ENCODE results near the gene CFAP61. TPM values are rescaled to one million over a fixed set of nuclear protein-coding genes. Genes with fewer than 3 reads are reported as not detected.

The CFAP61 gene
- total RNA-seq, 2 experiments from 2014 or later, result not detected

DNA sequence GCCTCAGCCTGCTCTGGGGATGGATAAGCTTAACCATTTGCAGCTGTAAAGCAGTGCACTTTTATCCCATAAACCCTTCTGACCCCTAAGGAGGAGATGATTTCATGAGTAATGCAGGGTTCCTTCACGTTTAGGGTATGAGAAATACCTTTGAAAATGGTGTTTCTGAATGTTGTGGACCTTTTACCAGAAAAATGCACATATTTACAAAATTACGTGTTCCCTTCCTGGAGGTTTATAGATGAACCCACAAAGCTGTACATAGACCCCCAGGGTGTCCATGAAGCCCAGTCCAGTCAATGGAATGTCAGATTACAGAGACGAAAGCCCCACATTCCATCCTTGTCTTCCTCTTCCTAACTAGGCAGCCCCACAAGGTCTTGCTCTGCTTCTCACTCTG lies 237.0 kb downstream of the CFAP61 start:
- peaks cover 4% of the 10 kb centered on the region for H3K9me3 Mint-ChIP-seq
- H3K27ac Mint-ChIP-seq, result no peak overlapping the region
- peaks cover 4% of the 10 kb centered on the region for H3K4me1 Mint-ChIP-seq
- H3K27me3 Mint-ChIP-seq, result peaks cover 14% of the 10 kb centered on the region
- no peak overlapping the region for H3K4me3 Mint-ChIP-seq
- DNase-seq, result no peak
- no peaks in the 10 kb centered on the region for H3K36me3 Mint-ChIP-seq

- H3K27me3 Mint-ChIP-seq, result peaks cover 5% of the 10 kb centered on the region
- H3K36me3 Mint-ChIP-seq, result no peaks in the 10 kb centered on the region
- no peak for DNase-seq
- no peak overlapping the region for H3K4me3 Mint-ChIP-seq
- H3K27ac Mint-ChIP-seq, result no peak overlapping the region
- no peaks in the 10 kb centered on the region for H3K4me1 Mint-ChIP-seq
- H3K9me3 Mint-ChIP-seq, result no peaks in the 10 kb centered on the region
Measured at GRCh38 chr20:20292472-20292871, 240.1 kb downstream of the CFAP61 start.

- Mint-ChIP-seq H3K9me3 (no peaks in the 10 kb centered on the region), H3K27me3 (peaks cover 7% of the 10 kb centered on the region), H3K27ac (no peak overlapping the region), H3K36me3 (no peaks in the 10 kb centered on the region), H3K4me3 (no peak overlapping the region), H3K4me1 (no peaks in the 10 kb centered on the region)
- DNase-seq, result no peak
Measured at GRCh38 chr20:20293141-20293540, 240.8 kb downstream of the CFAP61 start.

GRCh38 chr20:20293691-20294385 lies 241.5 kb downstream of the CFAP61 start:
- no peak for DNase-seq
- Mint-ChIP-seq H3K27me3 (peaks cover 7% of the 10 kb centered on the region), H3K27ac (no peak overlapping the region), H3K9me3 (no peaks in the 10 kb centered on the region), H3K36me3 (no peaks in the 10 kb centered on the region), H3K4me3 (no peak overlapping the region), H3K4me1 (no peaks in the 10 kb centered on the region)

- Mint-ChIP-seq H3K36me3 (no peaks in the 10 kb centered on the region), H3K4me1 (no peaks in the 10 kb centered on the region), H3K4me3 (no peak overlapping the region), H3K9me3 (no peaks in the 10 kb centered on the region), H3K27me3 (peaks cover 7% of the 10 kb centered on the region), H3K27ac (no peak overlapping the region)
- DNase-seq, result no peak
Measured at GRCh38 chr20:20295621-20296498, 243.5 kb downstream of the CFAP61 start.

GRCh38 chr20:20297181-20297580 lies 244.8 kb downstream of the CFAP61 start:
- H3K27ac Mint-ChIP-seq, result no peak overlapping the region
- H3K4me3 Mint-ChIP-seq, result no peak overlapping the region
- no peak for DNase-seq
- no peaks in the 10 kb centered on the region for H3K4me1 Mint-ChIP-seq
- H3K36me3 Mint-ChIP-seq, result no peaks in the 10 kb centered on the region
- peaks cover 7% of the 10 kb centered on the region for H3K27me3 Mint-ChIP-seq
- H3K9me3 Mint-ChIP-seq, result no peaks in the 10 kb centered on the region

DNA sequence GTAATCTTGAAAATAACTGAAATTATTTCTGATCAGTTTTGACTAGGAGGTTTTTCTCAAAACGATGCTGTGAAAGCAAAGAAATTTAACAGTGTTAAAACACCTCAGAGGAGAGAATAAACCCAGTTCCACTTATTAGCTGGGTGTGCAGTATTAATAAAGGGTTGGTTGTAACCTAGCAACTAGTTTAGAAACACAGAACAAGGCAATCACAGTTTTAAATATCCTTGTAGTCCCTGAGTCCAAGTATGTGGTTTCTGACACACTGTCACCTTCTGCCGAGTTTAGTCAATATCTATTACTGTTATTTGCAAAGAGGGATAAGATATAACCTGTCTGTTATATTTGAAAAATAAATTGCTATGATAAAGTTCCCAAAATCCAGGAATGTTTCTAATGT lies 245.4 kb downstream of the CFAP61 start:
- no peaks in the 10 kb centered on the region for H3K9me3 Mint-ChIP-seq
- H3K27ac Mint-ChIP-seq, result no peak overlapping the region
- DNase-seq, result no peak
- H3K4me3 Mint-ChIP-seq, result no peak overlapping the region
- H3K4me1 Mint-ChIP-seq, result no peaks in the 10 kb centered on the region
- H3K36me3 Mint-ChIP-seq, result no peaks in the 10 kb centered on the region
- H3K27me3 Mint-ChIP-seq, result peaks cover 7% of the 10 kb centered on the region

DNA sequence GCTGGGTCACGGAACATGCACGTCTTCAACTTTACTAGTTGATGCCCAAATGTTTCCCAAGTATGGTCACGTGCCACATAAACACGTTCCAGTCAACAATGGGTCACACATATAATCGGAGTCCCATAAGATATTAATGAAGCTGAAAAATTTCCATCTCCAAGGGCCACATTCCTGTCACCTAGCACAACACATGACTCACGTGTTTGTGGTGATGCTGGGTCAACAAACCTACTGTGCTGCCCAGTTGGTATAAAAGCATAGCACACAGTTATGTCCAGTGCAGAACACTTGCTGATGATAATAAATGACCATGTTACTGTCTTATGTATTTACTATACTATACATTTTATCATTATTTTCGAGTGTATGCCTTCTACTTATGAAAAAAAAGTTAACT lies 247.6 kb downstream of the CFAP61 start:
- H3K4me1 Mint-ChIP-seq, result no peaks in the 10 kb centered on the region
- H3K27me3 Mint-ChIP-seq, result peaks cover 7% of the 10 kb centered on the region
- H3K27ac Mint-ChIP-seq, result no peak overlapping the region
- no peak overlapping the region for H3K4me3 Mint-ChIP-seq
- no peak for DNase-seq
- no peaks in the 10 kb centered on the region for H3K36me3 Mint-ChIP-seq
- no peaks in the 10 kb centered on the region for H3K9me3 Mint-ChIP-seq

DNA sequence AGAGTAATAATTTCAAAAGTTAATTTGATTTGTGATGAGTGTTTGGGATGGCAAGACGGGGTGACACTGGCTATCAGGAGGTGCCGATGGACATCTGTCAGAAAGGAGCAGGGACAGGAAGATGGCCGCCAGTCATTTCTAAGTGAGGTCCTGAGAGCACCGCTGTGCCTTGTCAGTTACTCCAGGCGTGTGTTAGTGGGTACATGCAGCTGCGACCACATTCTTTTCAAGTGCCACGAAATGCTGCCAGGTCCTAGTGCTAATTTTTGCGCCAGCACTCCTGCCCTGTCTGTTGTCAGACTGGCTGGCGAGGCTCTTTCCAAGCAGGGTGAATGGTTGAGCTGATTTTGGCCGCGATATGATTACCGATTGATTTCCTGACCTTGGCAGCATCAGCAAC lies 251.0 kb downstream of the CFAP61 start:
- Mint-ChIP-seq H3K4me1 (no peaks in the 10 kb centered on the region), H3K27ac (no peak overlapping the region), H3K4me3 (no peak overlapping the region), H3K9me3 (no peaks in the 10 kb centered on the region), H3K36me3 (no peaks in the 10 kb centered on the region), H3K27me3 (no peaks in the 10 kb centered on the region)
- no peak for DNase-seq

DNA sequence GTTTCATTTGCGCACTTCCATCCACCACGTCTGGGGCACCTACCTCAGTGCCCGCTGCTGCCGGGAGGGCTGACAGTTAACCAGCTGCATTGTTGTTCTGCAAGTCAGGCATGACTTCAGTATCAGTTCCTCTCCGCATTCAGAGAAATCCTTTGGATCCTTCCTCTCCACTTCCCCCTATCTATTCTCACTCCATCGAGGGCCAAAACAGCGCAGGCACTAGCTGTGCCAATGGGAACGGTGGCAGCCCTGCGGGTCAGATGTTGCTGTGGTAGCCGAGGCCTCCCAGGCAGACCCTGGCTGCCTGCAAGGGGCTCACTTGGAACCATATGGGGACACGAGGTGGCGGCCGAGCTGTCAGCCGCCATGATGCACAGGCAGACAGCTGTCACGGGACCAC lies 251.4 kb downstream of the CFAP61 start:
- no peaks in the 10 kb centered on the region for H3K36me3 Mint-ChIP-seq
- no peaks in the 10 kb centered on the region for H3K9me3 Mint-ChIP-seq
- no peak overlapping the region for H3K27ac Mint-ChIP-seq
- H3K27me3 Mint-ChIP-seq, result no peaks in the 10 kb centered on the region
- H3K4me3 Mint-ChIP-seq, result no peak overlapping the region
- H3K4me1 Mint-ChIP-seq, result no peaks in the 10 kb centered on the region
- no peak for DNase-seq

DNA sequence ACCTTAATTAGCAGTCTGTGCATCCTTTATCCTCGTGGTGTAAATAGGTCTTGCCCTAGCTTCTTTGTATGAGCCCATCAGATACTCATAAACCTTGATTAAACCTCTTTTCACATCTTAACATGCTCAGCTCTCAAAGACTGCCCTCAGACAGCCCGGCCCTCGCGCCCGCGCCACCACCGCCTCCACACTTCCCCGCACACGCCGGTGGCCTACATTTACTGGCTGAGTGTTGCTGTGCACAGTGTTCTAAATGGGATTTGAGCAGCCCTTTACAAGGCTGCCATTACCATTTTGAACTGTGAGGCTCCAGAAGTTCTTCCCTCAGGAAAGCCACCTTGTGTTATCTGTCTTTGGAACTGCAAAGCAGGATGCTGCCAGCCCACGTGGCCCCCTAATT lies 252.6 kb downstream of the CFAP61 start:
- H3K4me1 Mint-ChIP-seq, result no peaks in the 10 kb centered on the region
- no peaks in the 10 kb centered on the region for H3K9me3 Mint-ChIP-seq
- H3K36me3 Mint-ChIP-seq, result no peaks in the 10 kb centered on the region
- H3K4me3 Mint-ChIP-seq, result no peak overlapping the region
- H3K27me3 Mint-ChIP-seq, result no peaks in the 10 kb centered on the region
- DNase-seq, result no peak
- H3K27ac Mint-ChIP-seq, result no peak overlapping the region

- H3K4me1 Mint-ChIP-seq, result no peaks in the 10 kb centered on the region
- H3K27me3 Mint-ChIP-seq, result peaks cover 4% of the 10 kb centered on the region
- no peak overlapping the region for H3K4me3 Mint-ChIP-seq
- no peaks in the 10 kb centered on the region for H3K36me3 Mint-ChIP-seq
- no peaks in the 10 kb centered on the region for H3K9me3 Mint-ChIP-seq
- DNase-seq, result no peak
- H3K27ac Mint-ChIP-seq, result no peak overlapping the region
Measured at GRCh38 chr20:20312562-20312961, 260.2 kb downstream of the CFAP61 start.

GRCh38 chr20:20317195-20317594 lies 264.9 kb downstream of the CFAP61 start:
- H3K36me3 Mint-ChIP-seq, result no peaks in the 10 kb centered on the region
- no peaks in the 10 kb centered on the region for H3K4me1 Mint-ChIP-seq
- no peak overlapping the region for H3K27ac Mint-ChIP-seq
- peaks cover 2% of the 10 kb centered on the region for H3K9me3 Mint-ChIP-seq
- no peak for DNase-seq
- H3K27me3 Mint-ChIP-seq, result no peaks in the 10 kb centered on the region
- H3K4me3 Mint-ChIP-seq, result no peak overlapping the region

DNA sequence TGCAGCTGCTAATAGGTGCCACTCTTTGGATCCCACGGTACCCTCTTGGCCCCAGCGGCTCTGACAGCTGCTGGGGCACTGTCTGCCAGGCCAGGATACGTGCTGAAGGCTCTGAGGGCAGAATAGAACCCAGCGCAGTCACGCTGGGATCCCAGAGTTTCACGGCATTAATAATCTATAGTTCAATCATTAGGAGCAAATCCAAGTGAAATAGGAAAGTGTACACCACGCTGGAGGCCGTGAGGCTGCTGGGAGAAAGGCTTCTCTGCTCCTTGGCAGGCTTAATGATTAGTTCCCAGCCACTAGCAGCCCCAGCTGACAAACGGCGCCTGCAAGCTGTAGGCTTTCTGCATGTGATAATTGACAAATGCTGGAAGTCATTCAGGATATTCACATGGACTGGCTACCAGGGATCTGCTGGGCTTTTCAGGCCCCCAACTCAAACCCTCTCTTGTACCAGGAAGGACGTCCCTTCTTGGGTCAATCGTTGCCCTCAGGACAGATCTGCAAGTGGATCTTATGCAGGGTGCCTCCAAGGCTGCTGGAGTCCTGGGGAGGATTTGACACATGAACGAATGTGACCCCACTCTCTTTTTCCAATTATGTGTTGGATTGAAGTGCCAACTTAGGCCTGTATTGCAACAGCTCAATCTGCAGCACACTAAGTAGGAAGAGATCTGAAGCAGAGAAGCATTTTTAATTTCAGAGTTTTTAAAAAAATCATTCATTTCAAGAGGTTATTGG lies 265.5 kb downstream of the CFAP61 start:
- H3K4me3 Mint-ChIP-seq, result no peak overlapping the region
- H3K36me3 Mint-ChIP-seq, result no peaks in the 10 kb centered on the region
- H3K27ac Mint-ChIP-seq, result no peak overlapping the region
- H3K4me1 Mint-ChIP-seq, result no peaks in the 10 kb centered on the region
- no peaks in the 10 kb centered on the region for H3K27me3 Mint-ChIP-seq
- DNase-seq, result no peak
- peaks cover 2% of the 10 kb centered on the region for H3K9me3 Mint-ChIP-seq

- Mint-ChIP-seq H3K4me3 (no peak overlapping the region), H3K27me3 (no peaks in the 10 kb centered on the region), H3K27ac (no peak overlapping the region), H3K9me3 (peaks cover 2% of the 10 kb centered on the region), H3K36me3 (no peaks in the 10 kb centered on the region), H3K4me1 (no peaks in the 10 kb centered on the region)
- DNase-seq, result no peak
Measured at GRCh38 chr20:20318365-20319161, 266.2 kb downstream of the CFAP61 start.

Measured in activated naive CD8-positive, alpha-beta T cell treated with anti-CD3 and anti-CD28 coated beads for 36 hours (primary cell).